Spleen (tissue), 11 donors: ENCODE data around the gene PTTG2. TPM values are rescaled to one million over a fixed set of nuclear protein-coding genes. Genes with fewer than 3 reads are reported as not detected.

Experiments
- DNase-seq: peaks from one replicate; pipeline ENCODE4 v3.0.0-alpha.2; 2020
- H3K27ac ChIP-seq, 8 donors: fragments of 200-600 bp; sonication (generic) in 7 of 8; 1 replicate in 4 of 8; 2 replicates in 4 of 8; pipeline versions ENCODE4 v1.5.0 to v1.8.0; 2016 to 2021; ENCODE audit warnings: inconsistent platforms in 4 of 8, mild to moderate bottlenecking in 4 of 8, moderate library complexity in 1 of 8
- H3K27me3 ChIP-seq, 7 donors: fragments of 200-600 bp; sonication (generic) in 6 of 7; replicated peaks in 1 of 7; 1 replicate in 4 of 7; 2 replicates in 3 of 7; pipeline versions ENCODE4 v1.5.0 to v1.8.0; 2016 to 2021; ENCODE audit warnings: inconsistent platforms in 3 of 7, mild to moderate bottlenecking in 1 of 7
- H3K36me3 ChIP-seq, 6 donors: fragments of 200-600 bp; sonication (generic) in 5 of 6; 1 replicate in 4 of 6; 2 replicates in 2 of 6; pipeline versions ENCODE4 v1.5.0 to v1.8.0; 2016 to 2021; ENCODE audit warnings: inconsistent platforms in 2 of 6
- H3K4me1 ChIP-seq, 6 donors: fragments of 200-600 bp; sonication (generic) in 5 of 6; 1 replicate in 3 of 6; 2 replicates in 3 of 6; pipeline versions ENCODE4 v1.5.0 to v1.8.0; 2016 to 2021; ENCODE audit warnings: inconsistent platforms in 3 of 6
- H3K4me3 ChIP-seq, 8 donors: fragments of 200-600 bp; sonication (generic) in 7 of 8; 1 replicate in 4 of 8; 2 replicates in 4 of 8; pipeline versions ENCODE4 v1.5.0 to v1.8.0; 2016 to 2021; ENCODE audit warnings: inconsistent platforms in 4 of 8, mild to moderate bottlenecking in 4 of 8, moderate library complexity in 2 of 8
- H3K9me3 ChIP-seq, 8 donors: fragments of 200-600 bp; sonication (generic) in 7 of 8; 1 replicate in 4 of 8; 2 replicates in 4 of 8; pipeline versions ENCODE4 v1.5.0 to v1.8.0; 2016 to 2021; ENCODE audit warnings: inconsistent platforms in 4 of 8
- CTCF ChIP-seq, 11 experiments: fragments of 200-600 bp in 7 of 11; fragments of 450-650 bp in 4 of 11; sonication (generic) in 4 of 11; IDR thresholded peaks in 8 of 11; conservative IDR thresholded peaks in 3 of 11; 1 replicate in 7 of 11; 2 replicates in 4 of 11; pipeline versions ENCODE4 v1.4.0 to v1.8.0; 2016 to 2021; ENCODE audit warnings: antibody characterized with exemption in 11 of 11, inconsistent platforms in 4 of 11, mild to moderate bottlenecking in 1 of 11
- POLR2A ChIP-seq, 3 donors: fragments of 450-650 bp; IDR thresholded peaks; one replicate each; pipeline ENCODE4 v1.5.1; 2017; ENCODE audit warnings: antibody characterized with exemption in 3 of 3, mild to moderate bottlenecking in 1 of 3
- POLR2AphosphoS5 ChIP-seq, 3 donors: sonication (generic); formaldehyde crosslinking; IDR thresholded peaks; one replicate each; pipeline ENCODE4 v1.5.1; 2017; ENCODE audit warnings: antibody characterized with exemption in 3 of 3
- WGBS, 5 donors: extraction: QIAGEN DNeasy Blood & Tissue Kit in 3 of 5; methylation state at CpG; one replicate each; pipeline versions ENCODE4 v1.1.5 to v1.1.7; 2013 to 2018; 5-methylcytosine and 5-hydroxymethylcytosine counted together
- intact Hi-C: fragments of 100-400 bp; cut with DNase I; formaldehyde crosslinking; loops from one replicate; pipeline ENCODE4 v1.15.0; 2023; ENCODE audit warnings: low total_unique reads
- polyA plus RNA-seq, 3 donors: library from polyadenylated mRNA; stranded (reverse); fragments of 200-250 nt; gene quantifications; one replicate each; pipeline ENCODE4 v1.2.1, GENCODE V29; 2013
- total RNA-seq, 7 donors: library from RNA; depleted of rRNA in 3 of 7; stranded (reverse); fragments of >200 nt in 3 of 7; fragmentation: NEBNext Ultra II Directional in 4 of 7; extraction: Animal tissue kit (Norgen Biotek cat#: 25700) in 4 of 7; gene quantifications; one replicate each; pipeline versions ENCODE4 v1.1.0 to v1.2.1, GENCODE V29; 2016 to 2021
- donor health status: healthy with polysubstance abuse.
- donor health status: DM: no; HTN: no; CAD: no; lungs with moderate emphysema.
- donor health status: DM: no; HTN: no; CAD: no.
- donor health status: Bipolar disorder and iron deficiency.
- donor health status: healthy.
- donor health status: DM: no; HTN: no; CAD: no.
- donor health status: DM: yes; HTN: yes; CAD: no.

Gene PTTG2
- total and polyA plus RNA-seq, 10 donors = 0.53 to 7.5 (median 2.8) TPM

GRCh38 chr4:38004887-38005286 lies 44.7 kb downstream of the PTTG2 start:
- no peaks in the 10 kb centered on the region for H3K9me3 ChIP-seq
- no peaks in the 10 kb centered on the region for H3K27me3 ChIP-seq
- H3K36me3 ChIP-seq = peaks cover 0 to 24% (median 0%) of the 10 kb centered on the region in 6 donors
- intact Hi-C loops = no loop called here
- no peak overlapping the region for H3K4me3 ChIP-seq
- no peak for DNase-seq
- H3K4me1 ChIP-seq = peaks cover 0 to 71% (median 15%) of the 10 kb centered on the region in 6 donors
- TF ChIP-seq CTCF (IDR thresholded peaks at IDR 0.05 in 8 of 11, conservative IDR thresholded peaks at IDR 0.05 in 3 of 11) (no peak), POLR2AphosphoS5 (IDR thresholded peaks at IDR 0.05) (no peak), POLR2A (IDR thresholded peaks at IDR 0.05) (no peak)
- peak overlapping the region in 1 of 8 donors; percentile 9 for H3K27ac ChIP-seq
- WGBS, 5 donors = 62 to 77% (median 65%) methylated on average over 6 of the region's 6 CpGs

GRCh38 chr4:38005637-38006036 lies 45.4 kb downstream of the PTTG2 start:
- intact Hi-C loops = no loop called here
- WGBS, 5 donors = 80 to 94% (median 88%) methylated on average over 3 of the region's 3 CpGs
- no peak for TF ChIP-seq POLR2AphosphoS5 (IDR thresholded peaks at IDR 0.05)
- no peak for TF ChIP-seq CTCF (IDR thresholded peaks at IDR 0.05 in 8 of 11, conservative IDR thresholded peaks at IDR 0.05 in 3 of 11)
- TF ChIP-seq POLR2A (IDR thresholded peaks at IDR 0.05) = no peak
- Histone ChIP-seq H3K27ac (peak overlapping the region in 1 of 8 donors; percentile 9), H3K4me1 (peaks cover 0 to 71% (median 15%) of the 10 kb centered on the region in 6 donors), H3K27me3 (no peaks in the 10 kb centered on the region), H3K36me3 (peaks cover 0 to 24% (median 0%) of the 10 kb centered on the region in 6 donors), H3K4me3 (no peak overlapping the region), H3K9me3 (no peaks in the 10 kb centered on the region)
- DNase-seq = no peak

- intact Hi-C loops = no loop called here
- TF ChIP-seq CTCF (IDR thresholded peaks at IDR 0.05 in 8 of 11, conservative IDR thresholded peaks at IDR 0.05 in 3 of 11) (no peak), POLR2AphosphoS5 (IDR thresholded peaks at IDR 0.05) (no peak), POLR2A (IDR thresholded peaks at IDR 0.05) (no peak)
- no peak for DNase-seq
- H3K9me3 ChIP-seq = no peaks in the 10 kb centered on the region
- no peak overlapping the region for H3K27ac ChIP-seq
- peaks cover 0 to 62% (median 13%) of the 10 kb centered on the region in 6 donors for H3K4me1 ChIP-seq
- no peak overlapping the region for H3K4me3 ChIP-seq
- 71 to 78% (median 75%) methylated on average over 4 to 5 of the region's 5 CpGs for WGBS, 5 donors
- H3K36me3 ChIP-seq = peaks cover 0 to 7% (median 0%) of the 10 kb centered on the region in 6 donors
- H3K27me3 ChIP-seq = no peaks in the 10 kb centered on the region
These were observed 47.4 kb downstream of the PTTG2 start for GRCh38 chr4:38007645-38008044.

- no peaks in the 10 kb centered on the region for H3K27me3 ChIP-seq
- no peak overlapping the region for H3K27ac ChIP-seq
- no peak for DNase-seq
- no peak overlapping the region for H3K4me3 ChIP-seq
- H3K36me3 ChIP-seq = peaks cover 0 to 7% (median 0%) of the 10 kb centered on the region in 6 donors
- no peak for TF ChIP-seq CTCF (IDR thresholded peaks at IDR 0.05 in 8 of 11, conservative IDR thresholded peaks at IDR 0.05 in 3 of 11)
- intact Hi-C loops = no loop called here
- WGBS, 5 donors = 83 to 96% (median 91%) methylated on average over 3 of the region's 3 CpGs
- peaks cover 0 to 52% (median 11%) of the 10 kb centered on the region in 6 donors for H3K4me1 ChIP-seq
- H3K9me3 ChIP-seq = no peaks in the 10 kb centered on the region
These were observed 48.4 kb downstream of the PTTG2 start for GRCh38 chr4:38008571-38009021.
